Measurements from ENCODE around the gene UCN2.
"Not testable (repeated sequence)": the region's sequence is repeated elsewhere in the genome, so short reads cannot be mapped to it uniquely, and the experiment has no call there.

UCN2 gene

GRCh38 chr3:48560648-48561018 is 2.9 kb downstream of the UCN2 start:
- no peak for DNase-seq

- DNase-seq: no peak
These were observed 5.0 kb downstream of the UCN2 start for GRCh38 chr3:48558493-48559134.

GRCh38 chr3:48556796-48557626 is 6.6 kb downstream of the UCN2 start, which contains the start of gene PFKFB4:
PFKFB4 (minus strand) TSS chr3:48556803; CDS start chr3:48556777, 26 bp downstream.
- peak; percentile 88 to 91 for DNase-seq

GRCh38 chr3:48555949-48556795 is 7.4 kb downstream of the UCN2 start:
- no peak for DNase-seq

- DNase-seq: no peak
These were observed 8.2 kb downstream of the UCN2 start for GRCh38 chr3:48555231-48555948.

- no peak for DNase-seq
These were observed 9.4 kb downstream of the UCN2 start for GRCh38 chr3:48553886-48554845.

- no peak for DNase-seq
These were observed 10.2 kb downstream of the UCN2 start for GRCh38 chr3:48553361-48553760.

- DNase-seq: no peak
These were observed 11.2 kb downstream of the UCN2 start for GRCh38 chr3:48552111-48552951.

- not testable (repeated sequence) for DNase-seq
These were observed 11.9 kb downstream of the UCN2 start for GRCh38 chr3:48551651-48552050.

- peak in 1 of 2 experiments; percentile 40 for DNase-seq
These were observed 14.6 kb downstream of the UCN2 start for GRCh38 chr3:48548729-48549705.

- DNase-seq: no peak
These were observed 15.5 kb downstream of the UCN2 start for GRCh38 chr3:48548126-48548525.

- no peak for DNase-seq
These were observed 17.3 kb downstream of the UCN2 start for GRCh38 chr3:48546203-48546829.

- DNase-seq: no peak
These were observed 19.4 kb downstream of the UCN2 start for GRCh38 chr3:48544141-48544540.

- no peak for DNase-seq
These were observed 20.2 kb downstream of the UCN2 start for GRCh38 chr3:48543271-48543866.

- DNase-seq: no peak
These were observed 25.1 kb downstream of the UCN2 start for GRCh38 chr3:48538451-48538850.

- DNase-seq: no peak
These were observed 26.8 kb downstream of the UCN2 start for GRCh38 chr3:48536785-48537184.

GRCh38 chr3:48536116-48536515 is 27.5 kb downstream of the UCN2 start:
- no peak for DNase-seq

- DNase-seq: no peak
These were observed 28.0 kb downstream of the UCN2 start for GRCh38 chr3:48535578-48535977.
